NCI-H1048 (cell line): ENCODE data around the gene PDRG1.
"Not testable (repeated sequence)": the region's sequence is repeated elsewhere in the genome, so short reads cannot be mapped to it uniquely, and the experiment has no call there.

Experiments used
- DNase-seq: peaks from one replicate; lab custom pipeline; 2025; lab: John Stamatoyannopoulos, UW

PDRG1 gene

DNA sequence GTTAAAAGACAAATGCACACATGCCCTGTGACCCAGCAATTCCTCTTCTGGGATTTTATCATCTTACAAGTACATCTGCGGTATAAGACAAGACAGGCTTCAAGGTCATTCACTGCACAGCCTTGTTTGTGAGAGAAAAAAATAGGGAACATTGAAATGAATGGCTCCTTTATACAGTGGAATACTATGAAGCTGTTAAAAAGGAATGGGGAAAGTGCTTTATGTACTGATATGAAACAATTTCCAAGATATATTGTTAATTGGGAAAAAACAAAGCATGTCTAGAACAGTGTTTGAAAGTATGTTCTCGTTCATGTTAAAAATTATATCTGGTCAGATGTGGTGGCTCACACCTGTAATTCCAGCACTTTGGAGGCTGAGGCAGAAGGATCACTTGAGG is 25.4 kb downstream of the PDRG1 start:
- DNase-seq: no peak

DNA sequence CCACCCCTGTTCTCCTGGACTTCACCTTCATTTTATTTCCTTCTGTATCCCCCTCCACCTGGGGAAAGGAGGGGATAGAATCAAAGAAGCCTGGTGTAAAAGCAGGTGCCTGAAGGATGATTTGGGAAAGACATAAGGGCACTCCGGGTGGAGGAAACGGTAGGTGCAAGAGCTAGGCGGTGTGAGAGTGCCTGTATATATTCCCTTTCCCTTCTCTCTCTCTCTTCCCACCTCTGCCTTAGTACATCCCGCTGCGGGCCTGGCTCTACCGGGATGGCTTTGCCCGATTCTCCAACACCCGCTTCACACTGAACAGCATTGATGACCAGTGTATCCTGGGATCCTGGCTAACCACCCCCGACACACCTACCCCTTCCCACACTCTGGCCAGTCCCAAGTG is 26.2 kb downstream of the PDRG1 start:
- no peak for DNase-seq

DNA sequence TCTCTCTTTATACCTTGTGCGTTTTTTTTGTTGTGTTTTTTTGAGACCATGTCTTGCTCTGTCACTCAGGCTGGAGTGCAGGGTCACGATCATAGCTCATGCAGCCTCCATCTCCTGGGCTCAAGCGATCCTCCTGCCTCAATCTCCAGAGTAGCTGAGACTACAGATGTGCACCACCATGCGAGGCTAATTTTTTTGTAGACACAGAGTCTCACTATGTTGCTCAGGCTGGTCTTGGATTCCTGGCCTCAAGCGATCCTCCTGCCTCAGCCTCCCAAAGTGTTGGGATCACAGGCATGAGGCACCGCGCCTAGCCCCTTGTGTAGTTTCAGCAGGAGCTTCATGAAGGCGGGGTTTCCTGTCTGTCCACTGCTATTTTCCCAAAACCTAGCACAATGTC is 27.3 kb downstream of the PDRG1 start:
- no peak for DNase-seq

DNA sequence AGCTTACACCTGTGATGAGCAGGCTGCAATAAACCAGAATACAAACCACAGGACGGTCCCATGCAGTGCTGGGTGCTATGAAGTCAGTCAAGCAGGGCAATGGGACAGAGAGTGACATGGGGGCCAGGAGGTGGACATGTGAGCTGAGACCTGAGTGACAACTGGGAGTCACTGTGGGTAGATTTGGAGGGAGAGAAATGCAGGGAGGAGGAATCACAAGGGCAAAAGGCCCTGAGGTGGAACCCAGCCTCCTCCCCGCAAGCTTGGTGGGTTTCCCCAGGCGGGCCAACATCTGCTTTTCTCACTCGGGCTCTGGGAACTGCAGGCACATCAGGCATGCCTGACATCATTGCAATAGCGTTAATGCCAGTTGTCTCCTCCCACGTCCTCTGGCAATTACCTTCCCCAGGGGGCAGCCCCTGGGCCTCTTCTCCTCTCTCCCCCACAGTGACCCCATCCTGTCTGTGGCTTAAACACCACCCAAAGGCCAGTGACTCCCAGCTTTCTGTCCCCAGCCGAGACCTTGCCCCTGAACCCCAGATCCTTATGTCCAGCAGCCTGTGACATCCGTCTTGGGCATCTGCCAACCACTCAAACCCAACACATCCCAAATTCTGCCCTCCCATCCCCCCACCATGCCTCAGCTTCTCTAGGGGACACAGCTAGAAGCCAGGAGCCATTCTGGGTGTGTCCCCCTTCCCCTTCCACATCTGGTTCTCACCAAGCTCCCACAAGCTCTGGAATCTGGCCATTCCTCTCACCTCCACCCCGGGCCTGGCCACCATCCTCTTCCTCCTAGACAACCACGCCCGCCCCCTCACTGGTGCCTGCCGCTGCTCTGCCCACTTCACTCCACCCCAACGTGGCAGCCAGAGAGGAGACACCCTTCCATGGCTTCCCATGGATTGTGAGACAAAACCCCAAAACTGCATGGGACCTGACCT is 28.2 kb downstream of the PDRG1 start:
- DNase-seq: no peak

DNA sequence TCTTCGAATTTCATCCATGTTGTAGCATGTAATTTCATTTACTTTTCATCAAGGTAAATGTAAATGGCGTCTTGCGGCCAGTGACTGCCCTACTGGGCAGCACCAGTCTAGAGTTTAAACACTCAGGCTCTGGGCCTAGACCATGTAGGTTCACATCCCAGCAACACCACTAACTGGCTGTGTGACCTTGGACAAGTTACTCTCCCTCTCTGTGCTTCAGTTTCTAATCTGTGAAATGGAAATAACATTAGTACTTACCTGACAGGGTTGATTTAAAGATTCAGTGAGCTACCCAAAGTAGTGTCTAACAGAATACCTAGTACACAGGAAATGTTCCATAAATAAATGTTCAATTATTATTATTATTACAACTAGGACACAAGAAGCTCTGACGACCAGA is 29.3 kb downstream of the PDRG1 start:
- no peak for DNase-seq

GRCh38 chr20:31922181-31922580 is 29.7 kb downstream of the PDRG1 start:
- no peak for DNase-seq

DNA sequence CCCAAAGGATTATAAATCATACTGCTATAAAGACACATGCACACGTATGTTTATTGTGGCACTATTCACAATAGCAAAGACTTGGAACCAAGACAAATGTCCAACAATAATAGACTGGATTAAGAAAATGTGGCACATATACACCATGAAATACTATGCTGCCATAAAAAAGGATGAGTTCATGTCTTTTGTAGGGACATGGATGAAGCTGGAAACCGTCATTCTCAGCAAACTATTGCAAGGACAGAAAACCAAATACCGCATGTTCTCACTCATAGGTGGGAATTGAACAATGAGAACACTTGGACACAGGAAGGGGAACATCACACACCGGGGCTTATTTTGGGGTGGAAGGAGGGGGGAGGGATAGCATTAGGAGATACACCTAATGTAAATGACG is 30.4 kb downstream of the PDRG1 start:
- not testable (repeated sequence) for DNase-seq

DNA sequence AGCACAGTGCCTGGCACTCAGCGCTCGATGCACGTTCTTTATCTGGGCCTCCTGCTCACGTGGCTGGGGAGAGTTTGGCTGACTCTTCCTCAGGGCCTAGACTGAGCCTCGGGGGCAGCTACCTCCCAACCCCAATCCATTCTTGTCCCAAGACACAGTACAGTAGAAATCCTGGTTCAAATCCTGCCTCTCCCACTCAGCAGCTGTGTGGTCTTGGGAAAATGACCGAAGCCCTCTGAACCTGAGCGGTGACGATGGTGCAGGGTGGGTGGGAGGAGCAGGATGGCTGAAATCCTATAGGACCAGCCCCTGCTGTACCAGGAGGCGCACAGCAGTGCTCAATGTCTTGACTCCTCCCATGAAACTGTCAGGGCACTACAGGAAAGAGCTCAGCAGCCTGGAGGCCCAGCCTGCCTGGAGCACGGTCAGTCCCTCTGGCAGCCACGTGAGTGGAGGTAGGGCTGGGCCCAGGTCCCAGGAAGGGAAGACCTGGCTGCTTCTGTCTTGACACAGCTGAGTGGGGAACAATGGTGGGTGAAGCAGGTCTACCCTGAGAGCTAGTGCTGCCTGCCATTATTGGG is 31.5 kb downstream of the PDRG1 start:
- DNase-seq: no peak

- no peak for DNase-seq
Measured at GRCh38 chr20:31919410-31920155, 32.3 kb downstream of the PDRG1 start.

GRCh38 chr20:31918466-31919105 is 33.3 kb downstream of the PDRG1 start:
- no peak for DNase-seq

- DNase-seq: not testable (repeated sequence)
Measured at GRCh38 chr20:31917962-31918412, 33.9 kb downstream of the PDRG1 start.

- DNase-seq: no peak
Measured at GRCh38 chr20:31916708-31917107, 35.1 kb downstream of the PDRG1 start.

- no peak for DNase-seq
Measured at GRCh38 chr20:31915491-31916280, 36.2 kb downstream of the PDRG1 start.

GRCh38 chr20:31914170-31914569 is 37.7 kb downstream of the PDRG1 start:
- DNase-seq: no peak

DNA sequence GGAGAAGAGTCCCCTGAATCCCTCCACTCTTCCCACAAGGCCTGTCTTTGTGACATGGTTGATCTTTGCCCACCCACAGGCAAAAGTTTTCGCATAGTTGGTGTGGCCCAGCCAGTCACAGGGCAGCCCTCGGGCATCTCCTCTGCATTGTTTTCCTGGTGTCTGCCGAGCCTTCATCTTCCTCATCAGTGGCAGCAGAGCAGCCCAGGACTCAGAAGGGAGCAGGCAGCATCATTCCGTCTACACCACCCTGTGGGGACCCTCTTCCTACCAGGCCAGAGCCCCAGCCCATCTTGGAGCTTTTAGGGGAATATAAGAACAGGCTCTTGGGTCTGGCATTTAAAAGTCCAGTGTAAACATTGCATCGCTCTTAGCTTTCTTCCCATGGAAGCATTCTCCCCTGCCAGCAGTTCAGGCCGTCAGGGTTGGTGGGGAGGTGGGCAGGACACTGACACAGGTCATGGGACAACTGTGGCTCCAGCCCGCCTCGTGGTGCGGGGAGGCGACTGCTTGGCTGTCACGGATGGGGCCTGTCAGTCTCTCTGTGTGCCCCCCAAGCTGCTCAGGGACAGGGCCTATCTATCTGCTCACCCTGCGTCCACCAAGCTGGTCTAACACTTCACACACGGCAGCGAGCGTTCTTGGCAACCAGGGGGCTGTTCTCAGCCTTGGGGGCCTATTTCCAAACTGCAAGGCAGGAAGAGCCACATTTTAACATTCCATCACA is 38.3 kb downstream of the PDRG1 start:
- no peak for DNase-seq

DNA sequence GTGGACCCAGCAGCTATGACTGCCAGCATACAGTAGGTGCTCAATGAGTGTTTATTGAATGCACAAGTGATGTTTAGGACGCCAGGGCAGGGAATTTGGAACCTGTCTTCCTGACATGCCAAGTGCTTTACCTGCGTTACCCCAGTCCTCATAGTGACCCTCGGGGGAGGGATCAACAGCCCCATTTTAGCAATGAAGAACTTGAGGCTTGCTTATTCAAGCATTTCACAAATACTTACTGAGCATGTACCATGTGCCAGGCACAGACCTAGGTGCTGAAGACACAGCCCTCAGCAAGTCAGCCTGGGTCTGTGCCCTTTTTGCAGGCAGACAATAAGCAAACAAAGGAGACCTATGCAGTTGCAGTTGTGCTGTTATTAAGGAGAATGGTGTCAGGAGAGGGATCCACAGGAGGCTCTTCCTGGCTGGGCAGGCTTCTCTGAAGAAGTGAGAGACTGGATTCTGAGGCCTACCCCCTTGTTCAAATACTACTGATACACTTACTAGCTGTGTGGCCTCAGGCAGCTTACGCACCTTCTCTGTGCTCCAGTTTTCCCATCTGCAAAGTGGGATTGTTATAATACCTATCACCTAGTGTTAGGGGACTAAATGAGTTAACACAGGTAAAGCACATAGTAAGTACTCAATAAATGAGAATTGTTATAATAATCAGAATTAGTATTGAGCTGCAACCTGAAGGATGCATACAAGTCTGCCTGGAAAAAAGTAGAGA is 41.6 kb downstream of the PDRG1 start:
- DNase-seq: no peak

- no peak for DNase-seq
Measured at GRCh38 chr20:31909253-31910070, 42.4 kb downstream of the PDRG1 start.

GRCh38 chr20:31908424-31908823 is 43.4 kb downstream of the PDRG1 start:
- no peak for DNase-seq

DNA sequence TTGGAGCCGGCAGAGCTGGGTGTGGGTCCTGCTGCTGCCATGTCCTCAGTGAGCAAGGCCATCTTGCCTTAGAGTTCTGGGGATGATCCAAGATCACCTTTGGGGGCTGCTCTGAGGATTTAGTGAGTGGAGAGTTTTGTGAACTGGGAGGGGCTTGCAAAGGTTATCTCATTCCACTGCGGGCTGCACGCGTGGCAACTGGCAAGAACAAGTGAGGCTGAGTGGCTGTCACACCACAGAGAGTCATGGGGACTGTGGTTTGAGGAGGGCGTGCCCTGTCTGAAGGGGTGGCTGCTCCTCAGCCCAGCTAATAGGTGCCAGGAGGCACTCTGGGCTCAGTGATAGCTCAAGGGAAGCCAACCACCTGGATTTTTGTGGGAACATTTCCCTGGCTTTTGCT is 43.8 kb downstream of the PDRG1 start:
- no peak for DNase-seq
